MCF 10A (cell line): Measurements from ENCODE around the gene GNB1. TPM values are rescaled to one million over a fixed set of nuclear protein-coding genes. Genes with fewer than 3 reads are reported as not detected.
"Not testable (repeated sequence)": the region's sequence is repeated elsewhere in the genome, so short reads cannot be mapped to it uniquely, and the experiment has no call there.

Experiments
- BruUV-seq: library from RNA; stranded (reverse); fragments of 400-500 nt; replicated peaks from 2 replicates; lab custom pipeline; 2021; lab: Mats Ljungman, UMichigan
- CTCF ChIA-PET: fragments of 300-600 bp; sonication (Branson Sonifier 250); formaldehyde crosslinking; extraction: SDS; loops from one replicate; lab custom pipeline; 2021; ENCODE audit warnings: antibody characterized with exemption, inconsistent platforms; lab: Yijun Ruan, JAX
- POLR2A ChIA-PET: fragments of 300-600, 350-650 bp; sonication (Branson Sonifier 250); formaldehyde crosslinking; extraction: SDS; loops from one replicate; lab custom pipeline; 2020; ENCODE audit warnings: antibody characterized with exemption, inconsistent platforms; lab: Yijun Ruan, JAX
- DNase-seq: peaks from one replicate; pipeline ENCODE4 v3.0.0-alpha.2; 2018; ENCODE audit not compliant: unreplicated experiment
- H3K27ac Mint-ChIP-seq: one replicate; pipeline ENCODE4 v1.8.0; 2022; ENCODE audit warnings: mild to moderate bottlenecking, low read depth, mixed read lengths; ENCODE audit not compliant: unreplicated experiment
- H3K27me3 Mint-ChIP-seq: one replicate; pipeline ENCODE4 v1.8.0; 2022; ENCODE audit warnings: mixed read lengths; ENCODE audit not compliant: insufficient read depth, unreplicated experiment
- H3K36me3 Mint-ChIP-seq: one replicate; pipeline ENCODE4 v1.8.0; 2022; ENCODE audit warnings: mild to moderate bottlenecking, moderate library complexity, mixed read lengths; ENCODE audit not compliant: insufficient read depth, unreplicated experiment
- H3K4me1 Mint-ChIP-seq: one replicate; pipeline ENCODE4 v1.8.0; 2022; ENCODE audit warnings: mixed read lengths; ENCODE audit not compliant: insufficient read depth, unreplicated experiment
- H3K4me3 Mint-ChIP-seq: one replicate; pipeline ENCODE4 v1.8.0; 2022; ENCODE audit warnings: mild to moderate bottlenecking, moderate library complexity, mixed read lengths; ENCODE audit not compliant: unreplicated experiment
- H3K9me3 Mint-ChIP-seq: one replicate; pipeline ENCODE4 v1.8.0; 2022; ENCODE audit warnings: mixed read lengths; ENCODE audit not compliant: unreplicated experiment
- CTCF ChIP-seq: fragments of 200-600 bp; IDR thresholded peaks from one replicate; pipeline ENCODE4 v1.8.0; 2022; ENCODE audit warnings: antibody characterized with exemption, mild to moderate bottlenecking; ENCODE audit not compliant: unreplicated experiment
- intact Hi-C: fragments of 100-400 bp; cut with micrococcal nuclease; formaldehyde crosslinking; loops from 2 replicates; pipeline ENCODE4 v1.14.1; 2022
- total RNA-seq: library from RNA; stranded (reverse); gene quantifications from 2 replicates; pipeline ENCODE4 v1.2.3, GENCODE V29; 2022

The GNB1 gene
- total RNA-seq, 1 experiment from 2014 or later: 430 TPM

DNA sequence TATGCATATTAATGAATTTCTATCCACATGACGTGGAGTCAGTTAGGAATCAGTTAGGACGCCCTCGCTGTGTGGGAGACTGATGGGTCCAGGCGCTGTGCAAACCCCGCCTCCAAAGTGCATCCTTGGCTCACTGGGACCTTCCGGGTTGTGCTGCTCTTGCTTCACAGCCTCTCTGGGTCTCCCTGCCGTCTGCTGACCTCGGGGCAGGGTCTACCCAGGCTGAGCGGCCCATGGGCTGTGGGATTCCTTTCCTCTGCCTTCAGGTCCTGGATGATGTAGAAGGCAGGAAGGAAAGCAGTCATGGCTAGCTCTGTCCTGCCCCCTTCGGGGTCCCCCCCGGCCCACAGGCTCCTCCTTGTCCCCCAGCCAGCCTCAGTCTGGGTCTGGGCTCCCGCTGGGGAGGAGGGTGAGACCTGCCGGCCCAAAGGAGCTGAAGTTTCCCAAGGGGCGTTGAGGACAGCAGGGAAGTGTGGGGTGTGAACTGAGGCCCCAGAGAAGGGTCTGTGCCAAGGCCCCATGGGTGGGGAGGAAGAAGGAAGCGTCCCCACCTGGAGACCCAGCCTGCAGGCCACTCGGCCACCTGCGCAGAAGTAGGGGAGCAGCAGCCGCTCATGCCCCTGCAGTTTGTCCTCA lies 142.1 kb downstream of the GNB1 start:
- Mint-ChIP-seq H3K9me3 (no peaks in the 10 kb centered on the region), H3K27ac (no peak overlapping the region), H3K36me3 (peaks cover 15% of the 10 kb centered on the region), H3K4me1 (no peaks in the 10 kb centered on the region), H3K27me3 (no peaks in the 10 kb centered on the region), H3K4me3 (no peak overlapping the region)
- intact Hi-C loops: no loop called here
- TF ChIP-seq CTCF: no peak
- BruUV-seq: no TSS peak
- no peak for DNase-seq
- ChIA-PET CTCF (interaction anchor here (0.6 to 0.8 kb wide), 3 partner anchors 29 to 157 kb away, joined by 3 read pairs; no protein-coding TSS in a partner anchor), POLR2A (no interaction called here)

DNA sequence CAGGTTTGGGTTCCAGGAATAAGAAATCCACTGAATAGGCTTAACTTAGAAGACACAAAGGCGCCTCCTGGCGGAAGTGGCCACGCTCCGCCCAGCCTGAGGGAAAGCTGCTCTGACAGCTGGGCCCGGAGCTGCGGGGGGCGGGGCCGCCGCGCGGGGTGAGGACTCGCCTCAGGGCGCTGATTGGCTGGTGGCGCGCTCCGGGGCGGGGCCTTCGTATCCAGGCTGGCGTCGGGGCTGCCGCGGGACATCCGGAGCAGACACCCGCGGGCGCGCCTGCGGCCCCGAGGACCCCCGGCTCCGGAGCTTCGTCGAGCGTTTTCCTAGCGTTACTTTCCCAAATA lies 144.3 kb downstream of the GNB1 start:
- POLR2A ChIA-PET, BruUV-seq, H3K27ac Mint-ChIP-seq, H3K27me3 Mint-ChIP-seq, CTCF ChIA-PET, H3K9me3 Mint-ChIP-seq, DNase-seq, H3K4me3 Mint-ChIP-seq, intact Hi-C loops, H3K4me1 Mint-ChIP-seq: not testable (repeated sequence)
- H3K36me3 Mint-ChIP-seq: peaks cover 21% of the 10 kb centered on the region

DNA sequence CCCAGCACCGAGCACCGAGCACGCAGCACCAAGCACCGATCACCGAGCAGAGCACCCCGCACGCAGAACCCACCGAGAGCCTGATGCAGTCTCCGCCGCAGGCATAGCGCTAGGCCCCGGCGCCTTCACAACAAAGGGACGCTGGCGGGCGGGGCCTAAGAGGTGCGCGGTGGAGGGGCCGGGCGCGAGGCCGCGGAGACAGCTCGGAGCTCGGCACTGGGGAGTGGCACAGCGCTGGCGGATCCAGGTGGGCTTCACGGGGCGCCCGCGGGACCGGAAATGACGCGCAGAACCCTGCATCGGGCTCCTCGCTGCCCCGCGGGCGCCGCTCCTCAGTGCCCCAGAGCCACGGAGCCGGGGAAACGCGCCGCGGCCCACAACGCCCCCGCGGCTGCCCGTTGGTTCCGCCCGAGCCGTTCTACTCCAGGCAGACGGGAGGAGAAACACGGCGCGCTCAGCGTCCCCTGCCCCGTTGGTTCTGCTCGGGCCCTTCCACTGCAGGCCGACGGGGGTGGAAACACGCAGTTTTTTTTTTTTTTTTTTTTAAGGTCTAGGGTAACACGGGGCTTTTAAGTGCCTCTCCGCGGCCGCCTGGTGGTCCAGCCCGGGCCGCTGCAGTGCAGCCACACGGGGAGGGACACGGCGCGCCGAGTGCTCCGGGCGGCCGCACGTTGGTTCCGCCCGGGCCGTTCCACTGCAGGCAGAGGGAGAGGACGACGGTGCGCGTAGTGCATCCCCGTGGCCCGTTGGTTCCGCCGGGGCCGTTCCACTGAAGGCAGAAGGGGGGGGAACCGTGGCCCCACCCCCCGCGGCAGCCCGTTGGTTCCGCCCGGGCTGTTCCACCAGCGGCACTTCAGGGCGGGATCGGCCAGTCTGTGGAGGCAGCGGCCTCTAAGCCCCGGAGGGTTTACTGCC lies 145.0 kb downstream of the GNB1 start:
- H3K27ac Mint-ChIP-seq: peak overlapping the region; percentile 74
- intact Hi-C loops, H3K9me3 Mint-ChIP-seq, CTCF ChIA-PET, POLR2A ChIA-PET, H3K27me3 Mint-ChIP-seq, H3K4me1 Mint-ChIP-seq, BruUV-seq: not testable (repeated sequence)
- peak; percentile 33 for DNase-seq
- H3K4me3 Mint-ChIP-seq: peak overlapping the region; percentile 35
- H3K36me3 Mint-ChIP-seq: peaks cover 26% of the 10 kb centered on the region

GRCh38 chr1:1742529-1742928 lies 148.4 kb downstream of the GNB1 start:
- H3K27me3 Mint-ChIP-seq, DNase-seq, intact Hi-C loops, BruUV-seq, H3K4me3 Mint-ChIP-seq, H3K9me3 Mint-ChIP-seq, H3K4me1 Mint-ChIP-seq: not testable (repeated sequence)
- Mint-ChIP-seq H3K36me3 (peaks cover 40% of the 10 kb centered on the region), H3K27ac (peak overlapping the region; percentile 94)
- POLR2A ChIA-PET: interaction anchor here (0.6 to 1.6 kb wide), 3 partner anchors 16 to 35 kb away, joined by 3 to 4 read pairs (median 3); no protein-coding TSS in a partner anchor
- CTCF ChIA-PET: interaction anchor here (0.8 kb wide), 1 partner anchor 164 kb away, joined by 3 read pairs; no protein-coding TSS in a partner anchor

- BruUV-seq, H3K4me1 Mint-ChIP-seq, H3K9me3 Mint-ChIP-seq, H3K27me3 Mint-ChIP-seq, CTCF ChIA-PET, intact Hi-C loops: not testable (repeated sequence)
- DNase-seq: peak; percentile 98
- H3K27ac Mint-ChIP-seq: peak overlapping the region; percentile 94
- POLR2A ChIA-PET: interaction anchor here (0.9 to 1.6 kb wide), 4 partner anchors 17 to 168 kb away, joined by 3 to 5 read pairs (median 4); partner anchors contain the start of gene CDK11A
- peak overlapping the region; percentile 54 for H3K4me3 Mint-ChIP-seq
- peaks cover 55% of the 10 kb centered on the region for H3K36me3 Mint-ChIP-seq
Observed at GRCh38 chr1:1741013-1741412, 149.9 kb downstream of the GNB1 start.

- POLR2A ChIA-PET: not testable (repeated sequence)
Observed at GRCh38 chr1:1738799-1739337, 152.0 kb downstream of the GNB1 start.

DNA sequence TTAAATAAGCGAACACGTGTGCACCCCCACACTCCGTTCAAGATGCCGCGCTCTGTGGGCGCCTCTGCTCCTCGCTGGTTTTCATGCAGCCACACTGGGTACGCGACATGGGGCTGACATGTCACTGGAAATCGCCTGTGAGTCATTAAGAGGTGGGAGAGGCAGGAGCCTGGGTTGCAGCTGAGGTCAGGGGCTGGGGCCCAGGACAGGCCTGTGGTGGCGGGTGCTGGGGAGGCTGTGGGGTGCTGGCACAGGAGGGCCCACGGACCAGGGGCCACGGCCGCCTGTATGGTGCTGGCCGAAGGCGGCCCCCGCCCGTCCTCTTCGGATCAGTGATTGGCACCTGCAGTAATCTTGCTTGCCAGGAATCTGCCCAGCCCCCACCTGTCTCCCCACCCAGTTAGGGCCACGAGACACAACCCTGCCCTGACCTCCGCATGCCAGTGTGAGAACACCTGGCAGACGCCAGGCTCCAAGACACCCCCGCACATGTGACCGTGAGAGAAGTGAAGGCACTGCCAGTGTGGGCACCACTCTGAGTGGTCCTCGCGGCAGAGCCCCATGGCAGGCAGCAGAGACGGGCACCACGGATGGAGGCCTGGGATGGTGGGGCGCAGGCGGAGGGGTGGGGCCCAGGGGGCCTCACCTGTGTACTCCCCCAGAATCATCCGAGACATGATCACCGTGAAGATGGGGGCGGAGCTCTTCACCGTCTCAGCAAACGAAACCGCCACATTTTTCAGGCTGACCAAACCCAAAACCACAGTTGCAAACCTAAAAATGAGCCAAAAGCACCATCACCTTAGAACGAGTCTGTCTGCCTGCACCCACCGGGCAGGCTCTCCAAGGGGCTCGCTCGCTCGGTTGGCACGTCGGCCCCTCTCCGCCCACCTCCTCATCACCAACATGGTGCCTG lies 153.0 kb downstream of the GNB1 start:
- intact Hi-C loops, H3K27me3 Mint-ChIP-seq, POLR2A ChIA-PET, H3K4me1 Mint-ChIP-seq, H3K4me3 Mint-ChIP-seq, H3K9me3 Mint-ChIP-seq, H3K27ac Mint-ChIP-seq, DNase-seq, BruUV-seq, CTCF ChIA-PET: not testable (repeated sequence)
- H3K36me3 Mint-ChIP-seq: peaks cover 79% of the 10 kb centered on the region

More at GRCh38 chr1:1738799-1739337, 152.0 kb downstream of the GNB1 start:
- H3K36me3 Mint-ChIP-seq: peaks cover 77% of the 10 kb centered on the region
- intact Hi-C loops, H3K9me3 Mint-ChIP-seq, DNase-seq, BruUV-seq, H3K27me3 Mint-ChIP-seq, H3K27ac Mint-ChIP-seq, H3K4me1 Mint-ChIP-seq, H3K4me3 Mint-ChIP-seq, CTCF ChIA-PET: not testable (repeated sequence)
